Stimulated activated CD8-positive, alpha-beta memory T cell treated with anti-CD3 and anti-CD28 coated beads, Interleukin-12 subunit alpha, Interleukin-12 subunit beta, amount 100 ng/mL, for 1 hour (primary cell): Measurements from ENCODE around the gene PPP1CC.
"Not testable (repeated sequence)": the region's sequence is repeated elsewhere in the genome, so short reads cannot be mapped to it uniquely, and the experiment has no call there.

Experiments
- DNase-seq: peaks from one replicate; pipeline ENCODE4 v3.0.0-alpha.2; 2020; ENCODE audit warnings: low read depth

The PPP1CC gene

DNA sequence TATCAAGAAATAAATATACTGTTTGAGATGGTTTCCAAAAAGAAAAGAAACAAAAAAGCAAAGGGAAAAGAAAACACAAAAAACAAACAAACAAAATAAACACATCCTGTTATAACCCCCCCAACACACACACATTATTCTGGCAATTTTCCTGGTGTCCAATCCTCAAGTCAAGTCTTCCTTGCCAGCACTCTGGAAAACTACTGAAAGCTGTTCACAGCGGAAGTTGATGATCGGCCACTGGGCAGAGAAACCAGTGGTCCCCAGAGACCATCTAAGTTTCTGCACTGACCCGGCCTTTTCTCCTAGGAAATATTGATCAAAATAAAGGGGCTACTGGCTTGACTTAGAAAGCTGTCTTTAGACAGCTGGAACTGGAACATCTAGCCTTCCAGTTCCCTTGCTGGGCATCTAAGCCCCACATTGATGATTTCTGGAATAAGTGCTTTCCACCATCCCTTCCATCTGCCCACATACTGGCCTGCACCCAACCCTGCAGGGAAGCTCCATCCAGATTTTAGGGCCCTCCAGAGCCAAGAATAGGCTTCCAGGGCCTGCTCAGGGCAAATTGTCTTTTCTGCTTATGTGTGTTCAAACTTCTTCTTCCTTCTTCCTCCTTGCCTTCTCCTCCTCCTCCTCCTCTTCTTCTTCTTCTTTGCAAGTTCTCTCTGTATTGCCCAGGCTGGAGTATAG is 11.6 kb upstream of the PPP1CC start:
- DNase-seq = no peak

GRCh38 chr12:110750784-110751461 is 8.2 kb upstream of the PPP1CC start:
- no peak for DNase-seq

- no peak for DNase-seq
Measured at GRCh38 chr12:110746550-110746949, 3.9 kb upstream of the PPP1CC start.

- DNase-seq = no peak
Measured at GRCh38 chr12:110745542-110746284, 3.0 kb upstream of the PPP1CC start.

- no peak for DNase-seq
Measured at GRCh38 chr12:110744601-110745264, 2.0 kb upstream of the PPP1CC start.

- DNase-seq = no peak
Measured at GRCh38 chr12:110744151-110744571, 1.5 kb upstream of the PPP1CC start.

DNA sequence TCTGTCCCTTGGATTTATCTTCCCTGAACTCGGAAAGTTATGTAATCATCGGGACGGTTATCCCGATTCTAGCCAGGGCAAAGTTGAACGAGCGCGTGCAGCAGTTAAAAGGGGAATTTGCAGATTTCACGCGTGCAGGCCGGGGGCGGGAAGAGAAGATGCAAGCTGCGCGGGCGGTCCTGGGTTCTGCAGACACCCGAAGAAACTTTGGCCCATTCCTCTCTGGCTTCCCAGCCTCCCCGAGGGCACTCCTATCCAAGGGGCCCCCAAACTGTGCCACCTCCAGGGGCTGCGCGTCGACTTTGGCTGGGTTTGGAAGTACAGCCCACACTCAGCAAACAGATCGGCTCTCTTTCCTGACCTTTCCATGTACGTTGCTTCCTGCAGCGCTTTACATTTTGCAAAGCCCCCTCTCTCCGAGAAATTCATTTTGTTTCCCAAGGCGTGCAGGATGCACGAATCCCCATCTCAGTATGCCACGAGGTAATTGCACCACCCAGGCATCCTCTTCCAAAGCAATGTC is 941 bp upstream of the PPP1CC start:
- DNase-seq = no peak

DNA sequence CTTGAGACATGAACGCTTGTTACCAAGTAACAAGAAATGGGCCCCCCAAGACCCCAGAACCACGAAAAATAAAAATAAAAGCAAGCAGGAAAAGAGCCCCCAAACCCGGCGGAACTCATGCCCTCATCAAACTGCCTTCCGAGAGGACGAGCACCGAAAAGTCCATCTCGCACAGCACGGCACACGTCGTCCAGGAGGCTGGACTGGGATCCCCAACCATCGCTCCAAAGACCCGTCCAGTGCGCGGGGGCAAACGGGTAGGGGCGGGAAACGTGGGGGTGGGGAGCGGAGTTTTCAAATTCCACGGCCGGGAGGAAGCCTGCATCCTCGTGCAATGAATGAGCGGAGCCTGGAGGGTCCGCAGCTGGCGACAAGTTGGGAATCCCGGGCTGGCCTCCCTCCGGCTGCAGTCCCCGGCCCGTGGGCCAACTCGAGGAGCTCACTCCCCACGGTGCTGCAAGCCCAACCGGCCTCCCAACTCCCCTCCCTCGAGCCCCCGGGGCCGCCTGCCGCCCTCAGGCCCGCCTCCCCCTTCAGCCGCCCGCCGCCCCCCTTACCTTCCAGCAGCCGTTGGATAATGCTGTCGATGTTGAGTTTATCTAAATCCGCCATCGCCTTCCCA is 484 bp downstream of the PPP1CC start:
- DNase-seq = no peak

- no peak for DNase-seq
Measured at GRCh38 chr12:110741341-110742095, 1.2 kb downstream of the PPP1CC start.

DNA sequence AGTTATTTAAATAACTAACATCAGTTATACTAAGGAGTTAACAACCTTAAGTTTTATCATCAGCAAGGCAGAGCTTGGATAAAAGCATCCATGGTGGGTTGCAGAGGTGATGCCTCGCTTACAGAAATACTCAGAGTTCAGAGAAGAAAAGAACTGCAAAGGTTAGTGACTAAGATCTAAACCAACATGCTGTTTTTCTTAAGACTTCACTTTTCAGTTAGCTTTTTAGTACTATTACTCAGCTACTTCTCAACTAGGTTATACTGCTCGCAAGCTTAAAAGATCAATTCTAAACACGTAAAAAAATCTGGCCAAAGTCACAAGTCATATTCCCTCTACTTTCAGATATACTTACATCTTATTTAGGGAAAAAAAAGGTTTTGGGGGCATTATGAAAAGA is 2.8 kb downstream of the PPP1CC start:
- DNase-seq = no peak

DNA sequence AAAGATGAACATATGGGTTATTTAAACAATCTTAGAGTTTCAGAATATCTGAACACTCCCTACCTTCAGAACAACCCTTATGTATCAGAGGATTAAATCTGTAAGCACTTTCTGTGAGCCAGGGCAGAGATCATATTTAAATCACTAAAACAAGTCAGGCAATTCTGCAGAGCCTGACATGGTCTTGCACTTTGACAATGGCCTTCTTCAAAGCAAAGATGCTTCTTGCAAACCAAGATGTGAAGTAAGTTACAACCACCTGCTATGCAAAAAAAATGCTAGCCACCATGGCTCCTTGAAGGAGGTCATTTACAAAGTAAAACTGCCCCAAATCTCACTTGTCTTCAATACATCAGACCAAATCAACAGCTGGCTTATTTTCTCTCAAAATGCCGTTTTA is 3.2 kb downstream of the PPP1CC start:
- no peak for DNase-seq

- DNase-seq = no peak
Measured at GRCh38 chr12:110737532-110737931, 5.2 kb downstream of the PPP1CC start.

- not testable (repeated sequence) for DNase-seq
Measured at GRCh38 chr12:110737016-110737415, 5.7 kb downstream of the PPP1CC start.

- DNase-seq = no peak
Measured at GRCh38 chr12:110733900-110734299, 8.8 kb downstream of the PPP1CC start.

- no peak for DNase-seq
Measured at GRCh38 chr12:110733089-110733715, 9.5 kb downstream of the PPP1CC start.

DNA sequence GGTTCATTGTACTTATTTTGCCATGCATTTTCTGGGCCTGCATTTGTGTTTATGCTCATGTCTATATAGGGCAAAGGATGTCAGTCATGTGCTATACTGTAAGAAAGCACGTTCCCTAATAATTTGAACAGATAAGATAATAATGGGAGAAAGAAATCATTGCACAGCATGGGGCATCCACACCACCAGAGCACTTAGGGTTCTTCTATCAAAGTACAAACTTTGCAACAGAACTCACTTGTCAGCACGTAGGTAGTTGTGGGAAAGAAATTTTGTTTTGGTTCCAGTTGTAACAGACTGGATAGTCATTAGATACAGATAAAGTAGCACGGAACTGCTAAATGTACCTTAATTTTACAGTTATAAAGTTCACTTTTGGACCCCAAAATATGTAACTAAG is 10.1 kb downstream of the PPP1CC start:
- DNase-seq = no peak

- no peak for DNase-seq
Measured at GRCh38 chr12:110731479-110731878, 11.2 kb downstream of the PPP1CC start.

GRCh38 chr12:110728628-110729027 is 14.1 kb downstream of the PPP1CC start:
- DNase-seq = no peak

DNA sequence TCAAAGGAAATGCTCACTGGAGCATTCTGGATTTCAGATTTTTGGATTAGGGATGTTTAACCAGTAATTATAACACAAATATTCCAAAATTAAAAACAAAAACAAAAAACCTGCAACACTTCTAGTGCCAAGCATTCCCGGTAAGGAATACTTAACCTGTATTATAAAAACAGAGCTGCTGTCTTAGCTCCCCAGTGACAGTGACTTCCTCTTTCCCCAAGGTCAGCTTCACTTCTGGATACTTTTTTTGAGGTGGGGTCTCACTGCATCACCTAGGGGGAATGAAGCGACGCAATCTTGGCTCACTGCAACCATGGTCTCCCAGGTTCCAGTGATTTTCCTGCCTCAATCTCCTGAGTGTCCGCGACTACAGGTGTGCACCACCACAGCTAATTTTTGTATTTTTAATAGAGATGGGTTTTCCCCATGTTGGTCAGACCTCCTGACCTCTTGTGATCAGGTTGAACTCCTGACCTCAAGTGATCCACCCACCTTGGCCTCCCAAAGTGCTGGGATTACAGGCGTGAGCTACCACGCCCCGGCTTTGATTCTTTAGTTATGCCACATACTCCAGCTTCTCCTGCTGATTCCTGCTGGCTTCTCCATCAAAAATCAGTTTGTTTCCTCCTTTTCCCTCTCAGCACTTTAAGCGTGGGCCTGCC is 15.9 kb downstream of the PPP1CC start:
- no peak for DNase-seq

DNA sequence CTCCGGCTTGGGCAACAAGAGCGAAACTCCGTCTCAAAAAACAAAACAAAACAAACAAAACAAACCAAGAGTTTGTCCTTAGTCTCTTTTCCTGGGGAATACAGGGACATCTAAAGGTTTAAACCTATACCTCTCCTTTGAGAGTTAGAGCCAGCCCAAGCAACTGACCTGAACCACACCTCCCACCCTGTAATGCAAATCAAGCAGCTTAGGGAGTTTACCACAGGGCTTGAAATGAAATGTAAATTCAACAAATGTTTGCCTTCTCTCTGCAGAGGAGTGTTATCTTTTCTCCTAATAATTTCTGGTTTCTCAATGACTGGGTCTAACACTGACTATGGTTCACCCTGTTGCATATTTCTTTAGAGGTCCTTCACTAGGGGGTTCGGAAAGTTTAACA is 16.7 kb downstream of the PPP1CC start:
- DNase-seq = no peak
